Smooth muscle cell (in vitro differentiated cells): ENCODE measurements around the gene PCDH12. TPM values are rescaled to one million over a fixed set of nuclear protein-coding genes. Genes with fewer than 3 reads are reported as not detected.

ENCODE experiments used
- DNase-seq: peaks from one replicate; lab custom pipeline; 2025; ENCODE audit not compliant: unreplicated experiment; lab: John Stamatoyannopoulos, UW
- H2AFZ ChIP-seq: fragments of 200-600 bp; sonication (generic); 2 replicates; pipeline ENCODE4 v1.6.0; 2016; ENCODE audit warnings: antibody characterized with exemption, low read depth, mild to moderate bottlenecking
- H3F3A ChIP-seq: fragments of 200-600 bp; sonication (generic); 2 replicates; pipeline ENCODE4 v1.6.0; 2017; ENCODE audit warnings: antibody characterized with exemption, low read depth
- H3K27ac ChIP-seq: fragments of 200-600 bp; sonication (generic); 2 replicates; pipeline ENCODE4 v1.5.1; 2016; ENCODE audit warnings: low read depth, mild to moderate bottlenecking
- H3K27me3 ChIP-seq: fragments of 200-600 bp; sonication (generic); 2 replicates; pipeline ENCODE4 v1.6.1; 2016; ENCODE audit warnings: low read depth, mild to moderate bottlenecking
- H3K36me3 ChIP-seq: fragments of 200-600 bp; sonication (generic); 2 replicates; pipeline ENCODE4 v1.5.1; 2016; ENCODE audit warnings: low read depth
- H3K4me1 ChIP-seq: fragments of 200-600 bp; sonication (generic); 2 replicates; pipeline ENCODE4 v1.5.1; 2016; ENCODE audit warnings: low read depth
- H3K4me2 ChIP-seq: fragments of 200-600 bp; sonication (generic); 2 replicates; pipeline ENCODE4 v1.6.0; 2016; ENCODE audit warnings: mild to moderate bottlenecking
- H3K4me3 ChIP-seq: fragments of 200-600 bp; sonication (generic); 2 replicates; pipeline ENCODE4 v1.5.1; 2016; ENCODE audit warnings: mild to moderate bottlenecking
- H3K79me2 ChIP-seq: fragments of 200-600 bp; sonication (generic); 2 replicates; pipeline ENCODE4 v1.6.0; 2016; ENCODE audit warnings: low read depth, mild to moderate bottlenecking
- H3K9ac ChIP-seq: fragments of 200-600 bp; sonication (generic); 2 replicates; pipeline ENCODE4 v1.6.0; 2016; ENCODE audit warnings: low read depth
- H3K9me3 ChIP-seq: fragments of 200-600 bp; sonication (generic); replicated peaks from 2 replicates; pipeline ENCODE4 v1.5.1; 2016; ENCODE audit warnings: low read depth
- H4K20me1 ChIP-seq: fragments of 200-600 bp; sonication (generic); 2 replicates; pipeline ENCODE4 v1.6.0; 2016; ENCODE audit warnings: low read depth
- CTCF ChIP-seq: fragments of 200-600 bp; sonication (generic); IDR thresholded peaks from 2 replicates; pipeline ENCODE4 v1.5.1; 2017; ENCODE audit warnings: borderline replicate concordance, mild to moderate bottlenecking, antibody characterized with exemption; ENCODE audit not compliant: insufficient read depth, poor library complexity, severe bottlenecking
- WGBS: methylation state at CpG from one replicate; pipeline ENCODE4 v1.1.7; 2016; ENCODE audit warnings: low lambda C conversion rate; 5-methylcytosine and 5-hydroxymethylcytosine counted together
- polyA plus RNA-seq: library from polyadenylated mRNA; unstranded; fragments of >200 nt; fragmentation: Nextera tagmentation; extraction: Ambion mirVana; gene quantifications from 2 replicates; pipeline ENCODE4 v1.2.1, GENCODE V29; 2016
- total RNA-seq: library from RNA; depleted of rRNA; stranded (reverse); fragments of >200 nt; gene quantifications from 2 replicates; pipeline ENCODE4 v1.2.3, GENCODE V29; 2014

Gene PCDH12
- total and polyA plus RNA-seq, 2 experiments from 2014 or later, result 0.21 TPM; not detected in 1

- H4K20me1 ChIP-seq, result peaks cover 12% of the 10 kb centered on the region
- H3K79me2 ChIP-seq, result peaks cover 21% of the 10 kb centered on the region
- H3K4me2 ChIP-seq, result no peak overlapping the region
- no peaks in the 10 kb centered on the region for H3K9me3 ChIP-seq
- no peak overlapping the region for H2AFZ ChIP-seq
- TF ChIP-seq CTCF, result no peak
- no peaks in the 10 kb centered on the region for H3K27me3 ChIP-seq
- DNase-seq, result no peak
- H3K9ac ChIP-seq, result no peak overlapping the region
- no peak overlapping the region for H3K4me3 ChIP-seq
- no peak overlapping the region for H3K27ac ChIP-seq
- H3F3A ChIP-seq, result peaks cover 4% of the 10 kb centered on the region
- peaks cover 14% of the 10 kb centered on the region for H3K4me1 ChIP-seq
- WGBS, result 92% methylated on average over 4 of the region's 4 CpGs
- no peaks in the 10 kb centered on the region for H3K36me3 ChIP-seq
Observed at GRCh38 chr5:141966275-141966962, 8.4 kb upstream of the PCDH12 start.

- H3K27ac ChIP-seq, result no peak overlapping the region
- no peaks in the 10 kb centered on the region for H3K36me3 ChIP-seq
- peaks cover 8% of the 10 kb centered on the region for H3K79me2 ChIP-seq
- H3K4me2 ChIP-seq, result no peak overlapping the region
- H3F3A ChIP-seq, result peaks cover 4% of the 10 kb centered on the region
- H3K27me3 ChIP-seq, result no peaks in the 10 kb centered on the region
- H3K4me1 ChIP-seq, result peaks cover 6% of the 10 kb centered on the region
- no peaks in the 10 kb centered on the region for H3K9me3 ChIP-seq
- no peak overlapping the region for H3K4me3 ChIP-seq
- H2AFZ ChIP-seq, result no peak overlapping the region
- no peaks in the 10 kb centered on the region for H4K20me1 ChIP-seq
- DNase-seq, result no peak
- TF ChIP-seq CTCF, result no peak
- WGBS, result 78% methylated on average over 7 of the region's 7 CpGs
- no peak overlapping the region for H3K9ac ChIP-seq
Observed at GRCh38 chr5:141965071-141965470, 7.1 kb upstream of the PCDH12 start.

- TF ChIP-seq CTCF, result no peak
- Histone ChIP-seq H2AFZ (no peak overlapping the region), H3K9ac (no peak overlapping the region), H3K79me2 (no peaks in the 10 kb centered on the region), H3K27me3 (no peaks in the 10 kb centered on the region), H3K4me3 (no peak overlapping the region), H3F3A (no peaks in the 10 kb centered on the region), H3K4me1 (no peaks in the 10 kb centered on the region), H4K20me1 (no peaks in the 10 kb centered on the region), H3K4me2 (no peak overlapping the region), H3K36me3 (no peaks in the 10 kb centered on the region), H3K9me3 (no peaks in the 10 kb centered on the region), H3K27ac (no peak overlapping the region)
- DNase-seq, result no peak
- WGBS, result 85% methylated on average over 3 of the region's 3 CpGs
Observed at GRCh38 chr5:141963701-141964100, 5.7 kb upstream of the PCDH12 start.

GRCh38 chr5:141961466-141961865, 3.5 kb upstream of the PCDH12 start:
- Histone ChIP-seq H2AFZ (peak overlapping the region; percentile 44), H3K9ac (no peak overlapping the region), H3F3A (no peaks in the 10 kb centered on the region), H4K20me1 (no peaks in the 10 kb centered on the region), H3K27ac (no peak overlapping the region), H3K4me3 (no peak overlapping the region), H3K27me3 (no peaks in the 10 kb centered on the region), H3K36me3 (no peaks in the 10 kb centered on the region), H3K4me2 (no peak overlapping the region), H3K9me3 (no peaks in the 10 kb centered on the region), H3K79me2 (no peaks in the 10 kb centered on the region), H3K4me1 (no peaks in the 10 kb centered on the region)
- no peak for TF ChIP-seq CTCF
- no peak for DNase-seq
- 91% methylated on average over 3 of the region's 3 CpGs for WGBS
